Breast epithelium (tissue), 3 donors: ENCODE data around the gene CDIPT.

Experiments used
- POLR2A ChIP-seq: fragments of 450-650 bp; IDR thresholded peaks from one replicate; pipeline ENCODE4 v1.6.1; 2016; ENCODE audit warnings: antibody characterized with exemption, mild to moderate bottlenecking, moderate library complexity
- POLR2AphosphoS5 ChIP-seq, 3 donors: sonication (generic); formaldehyde crosslinking; IDR thresholded peaks; one replicate each; pipeline ENCODE4 v1.6.1; 2017; ENCODE audit warnings: antibody characterized with exemption in 3 of 3
- TF ChIP-seq, protein P1 (sequence below), 3 donors: fragments of 450-650 bp; IDR thresholded peaks; one replicate each; pipeline ENCODE4 v1.5.1; 2016 to 2017; ENCODE audit warnings: antibody characterized with exemption in 3 of 3, mild to moderate bottlenecking in 3 of 3, moderate library complexity in 3 of 3

GRCh38 chr16:29815793-29816693 lies 47.0 kb downstream of the CDIPT start, which contains the start of gene PAGR1:
- TF ChIP-seq POLR2AphosphoS5 (IDR thresholded peaks at IDR 0.05): peak; percentile 89 to 91 (median 91)
- TF ChIP-seq, protein P1, sequence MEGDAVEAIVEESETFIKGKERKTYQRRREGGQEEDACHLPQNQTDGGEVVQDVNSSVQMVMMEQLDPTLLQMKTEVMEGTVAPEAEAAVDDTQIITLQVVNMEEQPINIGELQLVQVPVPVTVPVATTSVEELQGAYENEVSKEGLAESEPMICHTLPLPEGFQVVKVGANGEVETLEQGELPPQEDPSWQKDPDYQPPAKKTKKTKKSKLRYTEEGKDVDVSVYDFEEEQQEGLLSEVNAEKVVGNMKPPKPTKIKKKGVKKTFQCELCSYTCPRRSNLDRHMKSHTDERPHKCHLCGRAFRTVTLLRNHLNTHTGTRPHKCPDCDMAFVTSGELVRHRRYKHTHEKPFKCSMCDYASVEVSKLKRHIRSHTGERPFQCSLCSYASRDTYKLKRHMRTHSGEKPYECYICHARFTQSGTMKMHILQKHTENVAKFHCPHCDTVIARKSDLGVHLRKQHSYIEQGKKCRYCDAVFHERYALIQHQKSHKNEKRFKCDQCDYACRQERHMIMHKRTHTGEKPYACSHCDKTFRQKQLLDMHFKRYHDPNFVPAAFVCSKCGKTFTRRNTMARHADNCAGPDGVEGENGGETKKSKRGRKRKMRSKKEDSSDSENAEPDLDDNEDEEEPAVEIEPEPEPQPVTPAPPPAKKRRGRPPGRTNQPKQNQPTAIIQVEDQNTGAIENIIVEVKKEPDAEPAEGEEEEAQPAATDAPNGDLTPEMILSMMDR (IDR thresholded peaks at IDR 0.05): peak; percentile 76 to 91 (median 86)
- TF ChIP-seq POLR2A: peak; percentile 48
